ENCODE measurements around the gene WNT5A.

DNA sequence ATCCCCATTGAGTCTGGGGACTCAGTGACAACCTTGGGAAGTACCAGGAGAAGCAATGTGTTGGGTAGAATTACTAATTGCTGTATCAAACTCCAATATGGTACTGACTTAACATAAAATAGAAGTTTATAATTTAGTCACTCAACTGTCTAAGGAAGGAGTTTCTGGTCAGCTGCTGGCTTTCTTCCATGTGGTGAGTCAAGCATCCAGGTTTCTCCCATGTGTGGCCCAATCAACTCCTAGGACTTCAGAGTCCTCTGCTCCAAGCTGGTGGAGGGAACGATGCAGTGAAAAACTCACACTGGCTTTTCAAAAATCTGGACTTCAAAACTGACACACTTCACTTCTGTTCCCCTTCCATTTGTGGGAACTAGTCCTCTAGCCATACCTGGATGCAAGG lies 25.2 kb downstream of the WNT5A start:
- TF ChIP-seq, protein P1, sequence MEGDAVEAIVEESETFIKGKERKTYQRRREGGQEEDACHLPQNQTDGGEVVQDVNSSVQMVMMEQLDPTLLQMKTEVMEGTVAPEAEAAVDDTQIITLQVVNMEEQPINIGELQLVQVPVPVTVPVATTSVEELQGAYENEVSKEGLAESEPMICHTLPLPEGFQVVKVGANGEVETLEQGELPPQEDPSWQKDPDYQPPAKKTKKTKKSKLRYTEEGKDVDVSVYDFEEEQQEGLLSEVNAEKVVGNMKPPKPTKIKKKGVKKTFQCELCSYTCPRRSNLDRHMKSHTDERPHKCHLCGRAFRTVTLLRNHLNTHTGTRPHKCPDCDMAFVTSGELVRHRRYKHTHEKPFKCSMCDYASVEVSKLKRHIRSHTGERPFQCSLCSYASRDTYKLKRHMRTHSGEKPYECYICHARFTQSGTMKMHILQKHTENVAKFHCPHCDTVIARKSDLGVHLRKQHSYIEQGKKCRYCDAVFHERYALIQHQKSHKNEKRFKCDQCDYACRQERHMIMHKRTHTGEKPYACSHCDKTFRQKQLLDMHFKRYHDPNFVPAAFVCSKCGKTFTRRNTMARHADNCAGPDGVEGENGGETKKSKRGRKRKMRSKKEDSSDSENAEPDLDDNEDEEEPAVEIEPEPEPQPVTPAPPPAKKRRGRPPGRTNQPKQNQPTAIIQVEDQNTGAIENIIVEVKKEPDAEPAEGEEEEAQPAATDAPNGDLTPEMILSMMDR (IDR thresholded peaks at IDR 0.05), result no peak
- no peak for TF ChIP-seq POLR2AphosphoS5 (IDR thresholded peaks at IDR 0.05)
